H1 (cell line): Measurements from ENCODE around the gene ACKR2. TPM values are rescaled to one million over a fixed set of nuclear protein-coding genes. Genes with fewer than 3 reads are reported as not detected.

Experiments used
- BCL11A ChIP-seq, 2 experiments: IDR thresholded peaks; one replicate each; pipeline ENCODE4 v1.6.1; 2011; ENCODE audit warnings: low read depth in 2 of 2, low read length in 2 of 2, mild to moderate bottlenecking in 2 of 2
- SIN3A ChIP-seq, 2 experiments: IDR thresholded peaks in 1 of 2; conservative IDR thresholded peaks in 1 of 2; 2 replicates each; pipeline ENCODE4 v1.6.1; 2011 to 2012; ENCODE audit warnings: low read length in 2 of 2, improper control_type of control experiment in 1 of 2, low read depth in 1 of 2, mild to moderate bottlenecking in 1 of 2
- polyA plus RNA-seq, 7 experiments: library from polyadenylated mRNA; depleted of rRNA in 3 of 7; stranded (reverse) in 5 of 7; unstranded in 2 of 7; fragments of >200 nt in 5 of 7; fragments of 200-250 nt in 2 of 7; gene quantifications; 1 replicate in 5 of 7; 2 replicates in 1 of 7; 4 replicates in 1 of 7; pipeline versions ENCODE4 v1.2.1 to v1.2.3, GENCODE V29; 2011 to 2013; ENCODE audit warnings: missing spikeins in 2 of 7, mixed read lengths in 2 of 7
- total RNA-seq: library from RNA; stranded (reverse); fragmentation: NEBNext Ultra II Directional; extraction: Animal tissue kit (Norgen Biotek cat#: 25700); gene quantifications from 2 replicates; pipeline ENCODE4 v1.2.1, GENCODE V29; 2021

The ACKR2 gene
- total and polyA plus RNA-seq, 2 of the 8 experiments (the other 6 are each of a cell fraction or from before 2014, with no cell fraction given): 0.09 to 0.12 TPM

GRCh38 chr3:42872718-42873117 is 63.5 kb downstream of the ACKR2 start (continued):
- TF ChIP-seq BCL11A (IDR thresholded peaks at IDR 0.05; ENCODE audit: low read depth in 2 of 2, low read length in 2 of 2) (no peak), SIN3A (conservative IDR thresholded peaks at IDR 0.05 in 1 of 2, IDR thresholded peaks at IDR 0.05 in 1 of 2; ENCODE audit: low read depth in 1 of 2, low read length in 2 of 2) (no peak)
